ENCODE results near the gene TNFSF8. TPM values are rescaled to one million over a fixed set of nuclear protein-coding genes. Genes with fewer than 3 reads are reported as not detected.

The TNFSF8 gene
- total and polyA plus RNA-seq, 2 of the 4 experiments (the other 2 are of a cell fraction) = not detected

DNA sequence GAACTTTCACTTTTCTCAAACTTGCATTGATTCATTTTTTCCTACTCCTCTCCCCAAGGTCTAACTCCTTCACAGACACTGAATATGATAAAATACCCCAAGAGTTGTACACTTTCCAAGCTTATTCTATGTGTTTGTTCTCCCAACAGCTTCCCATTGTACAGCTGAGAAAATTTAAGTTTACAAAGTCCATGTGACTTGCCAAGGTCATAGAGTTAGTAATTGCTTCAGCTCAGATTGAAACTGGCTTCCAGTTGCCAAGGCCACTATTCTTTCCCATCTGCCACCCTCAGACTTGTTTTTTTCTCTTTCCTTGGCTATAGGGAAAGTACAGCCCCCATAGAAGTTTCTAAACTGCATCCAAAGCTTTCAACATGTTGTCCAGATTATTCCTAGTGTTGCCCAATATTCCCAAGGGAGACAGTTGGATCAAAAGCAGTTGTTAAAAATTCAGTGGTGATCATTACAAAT is 34.8 kb downstream of the TNFSF8 start:
- ATAC-seq (ENCODE audit: low read depth) = no peak
- peak overlapping the region; percentile 51; the same call in 1 of the 2 replicates for H3K4me2 ChIP-seq (ENCODE audit: low read depth, low read length)

More for the DNA sequence above, 34.8 kb downstream of the TNFSF8 start:
- H4K20me1 ChIP-seq (ENCODE audit: insufficient read depth, low read length) = no peaks in the 10 kb centered on the region
- in situ Hi-C loops (cut with MboI; ENCODE audit: low sequenced_read_pairs) = no loop called here
- H3K14ac ChIP-seq (replicated peaks; ENCODE audit: low read depth, low read length) = peak overlapping the region; percentile 82
- H4K91ac ChIP-seq (ENCODE audit: insufficient read depth, low read depth, low read length) = peak overlapping the region; percentile 93
- no peaks in the 10 kb centered on the region for H3K27me3 ChIP-seq (ENCODE audit: control insufficient read depth, insufficient read depth, low read length)
- H4K5ac ChIP-seq (ENCODE audit: low read depth, low read length) = peak overlapping the region; percentile 81
- POLR2A ChIA-PET (ENCODE audit: unreplicated experiment) = no interaction called here
- BruUV-seq (replicated peaks) = no TSS peak
- peak overlapping the region; percentile 91 for H3K56ac ChIP-seq (ENCODE audit: extremely low read depth, insufficient read depth, low read length)
- H3K23ac ChIP-seq (ENCODE audit: low read depth, low read length) = peak overlapping the region; percentile 89
- intact Hi-C loops (cut with micrococcal nuclease) = loop anchor here (5.0 kb wide), 1 partner anchor 38 kb away; no protein-coding TSS in a partner anchor
- H3K79me1 ChIP-seq (ENCODE audit: low read depth in 1 of 2, low read length in 2 of 2) = no peaks in the 10 kb centered on the region
- peaks cover 31% of the 10 kb centered on the region for H3K9me1 ChIP-seq (ENCODE audit: insufficient read depth, low read length)
- H3K9me3 ChIP-seq (ENCODE audit: control insufficient read depth, insufficient read depth, low read length) = no peaks in the 10 kb centered on the region
- TF ChIP-seq CEBPB (IDR thresholded peaks at IDR 0.05; ENCODE audit: low read depth, low read length) (peak; percentile 59), RCOR1 (IDR thresholded peaks at IDR 0.05; ENCODE audit: insufficient replicate concordance, low read length) (no peak), POLR2A (IDR thresholded peaks at IDR 0.05; ENCODE audit: low read depth, low read length) (no peak)
- H2BK20ac ChIP-seq (ENCODE audit: low read depth, low read length) = peak overlapping the region; percentile 94
- peak; percentile 23 for DNase-seq
- H2BK15ac ChIP-seq (ENCODE audit: low read depth, low read length) = peak overlapping the region; percentile 74
- CTCF ChIA-PET = interaction anchor here (0.7 to 1.8 kb wide), 2 partner anchors 11 to 119 kb away, joined by 3 to 7 read pairs; no protein-coding TSS in a partner anchor
- H3K9ac ChIP-seq (ENCODE audit: low read depth, low read length) = peak overlapping the region; percentile 29; the same call in 1 of the 2 replicates
- H3K4ac ChIP-seq (ENCODE audit: low read depth, low read length) = peak overlapping the region; percentile 94
- peak overlapping the region; percentile 79 for H2AK5ac ChIP-seq (ENCODE audit: low read depth, low read length)
- H2BK120ac ChIP-seq (ENCODE audit: low read depth, low read length) = peak overlapping the region; percentile 96
- peak overlapping the region; percentile 39 to 90 for H4K8ac ChIP-seq (ENCODE audit: low read depth in 2 of 2, low read length in 2 of 2)
- no peak overlapping the region for H3K4me3 ChIP-seq (ENCODE audit: insufficient read depth, low read depth, low read length)
- H2BK5ac ChIP-seq (ENCODE audit: low read depth, low read length, poor library complexity, severe bottlenecking) = peak overlapping the region; percentile 88
- H2AK9ac ChIP-seq (replicated peaks; ENCODE audit: low read depth, low read length, poor library complexity) = no peak overlapping the region
- dilution Hi-C loops (cut with HindIII; ENCODE audit: low sequenced_read_pairs, unreplicated experiment) = no loop called here
- peak overlapping the region; percentile 87 for H3K18ac ChIP-seq (ENCODE audit: low read depth, low read length)
- no peak overlapping the region for H2AFZ ChIP-seq (replicated peaks; ENCODE audit: low read length, poor library complexity)
- H3K4me1 ChIP-seq (ENCODE audit: control insufficient read depth, insufficient read depth, low read length) = peaks cover 30% of the 10 kb centered on the region
- H3K27ac ChIP-seq (ENCODE audit: insufficient read depth, low read length) = peak overlapping the region; percentile 90
- no peaks in the 10 kb centered on the region for H3K36me3 ChIP-seq (ENCODE audit: control insufficient read depth, insufficient read depth, low read length)

Measured in IMR-90 (cell line).